OCI-LY7 (cell line): Measurements from ENCODE around the gene GCNT2.

ENCODE experiments used
- CTCF ChIP-seq: fragments of 200-600 bp; sonication (generic); conservative IDR thresholded peaks from 2 replicates; pipeline ENCODE4 v1.5.1; 2014; ENCODE audit warnings: mild to moderate bottlenecking, antibody characterized with exemption, low read length, moderate library complexity, mixed read lengths
- EZH2phosphoT487 ChIP-seq: fragments of 200-600 bp; sonication (generic); IDR thresholded peaks from 2 replicates; pipeline ENCODE4 v1.6.1; 2018; ENCODE audit warnings: low read depth, borderline replicate concordance, mild to moderate bottlenecking, mixed run types, antibody characterized with exemption, low read length, moderate library complexity, mixed read lengths

DNA sequence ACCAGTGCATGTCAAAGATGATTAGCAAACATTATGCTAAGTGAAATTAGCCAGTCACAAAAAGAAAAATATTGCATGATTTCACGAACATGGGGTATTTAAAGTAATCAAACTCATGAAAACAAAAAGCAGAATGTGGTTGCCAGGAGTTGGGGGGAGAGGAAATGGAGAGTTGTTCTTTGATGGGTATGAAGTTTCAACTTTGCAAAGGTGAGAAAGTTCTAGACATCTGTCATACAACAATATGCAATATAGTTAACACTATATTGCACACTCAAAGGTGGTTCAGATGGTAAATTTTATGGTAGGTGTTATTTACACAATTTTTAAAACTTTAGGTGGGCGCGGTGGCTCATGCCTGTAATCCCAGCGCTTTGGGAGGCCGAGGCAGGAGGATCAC is 13.4 kb upstream of the GCNT2 start:
- no peak for TF ChIP-seq CTCF
- no peak for TF ChIP-seq EZH2phosphoT487
